SKM-1 (cell line): ENCODE data around the gene FEM1A.
"Not testable (repeated sequence)": the region's sequence is repeated elsewhere in the genome, so short reads cannot be mapped to it uniquely, and the experiment has no call there.

ENCODE experiments used
- DNase-seq: peaks from one replicate; lab custom pipeline; 2025; ENCODE audit not compliant: unreplicated experiment; lab: John Stamatoyannopoulos, UW

The FEM1A gene

DNA sequence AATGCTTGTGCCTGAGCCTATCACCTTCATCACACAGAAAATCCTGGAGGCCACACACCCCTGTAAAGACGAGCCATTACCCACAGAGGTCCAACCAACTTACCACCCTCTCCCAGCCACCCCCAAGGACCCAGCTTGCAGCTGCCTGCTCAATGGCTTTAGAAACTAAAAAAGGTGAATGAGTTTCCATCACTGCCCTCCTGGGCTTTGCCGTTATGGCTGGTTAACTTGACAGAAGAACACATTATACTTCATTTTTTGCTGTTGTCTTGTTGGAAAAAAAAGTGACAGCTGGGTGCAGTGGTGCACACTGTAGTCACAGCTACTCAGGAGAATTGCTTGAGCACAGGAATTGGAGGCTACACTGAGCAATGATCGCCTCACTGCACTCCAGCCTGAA lies 17.4 kb upstream of the FEM1A start:
- DNase-seq, result no peak

DNA sequence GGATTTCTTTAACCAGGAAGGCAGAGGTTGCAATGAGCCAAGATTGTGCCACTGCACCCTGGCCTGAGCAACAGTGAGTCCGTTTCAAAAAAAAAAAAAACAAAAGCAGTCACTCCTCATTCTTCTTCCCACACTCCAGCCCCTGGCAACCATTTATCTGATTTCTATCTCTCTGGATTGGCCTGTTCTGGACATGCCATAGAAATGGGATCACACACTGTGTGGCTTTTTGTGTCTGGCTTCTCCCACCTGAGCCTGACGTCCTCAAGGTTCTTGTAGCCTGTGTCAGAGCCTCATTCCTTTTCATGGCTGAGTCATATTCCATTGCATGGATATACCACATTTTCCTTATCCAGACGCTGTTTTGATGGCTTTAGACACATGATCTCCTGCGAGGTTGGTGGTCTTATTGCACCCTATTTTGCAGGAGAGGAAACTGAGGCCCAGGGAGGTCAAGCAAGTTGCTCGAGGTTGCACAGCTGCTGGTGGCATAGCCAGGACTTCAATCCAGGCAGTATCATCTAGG lies 15.8 kb upstream of the FEM1A start:
- DNase-seq, result no peak

DNA sequence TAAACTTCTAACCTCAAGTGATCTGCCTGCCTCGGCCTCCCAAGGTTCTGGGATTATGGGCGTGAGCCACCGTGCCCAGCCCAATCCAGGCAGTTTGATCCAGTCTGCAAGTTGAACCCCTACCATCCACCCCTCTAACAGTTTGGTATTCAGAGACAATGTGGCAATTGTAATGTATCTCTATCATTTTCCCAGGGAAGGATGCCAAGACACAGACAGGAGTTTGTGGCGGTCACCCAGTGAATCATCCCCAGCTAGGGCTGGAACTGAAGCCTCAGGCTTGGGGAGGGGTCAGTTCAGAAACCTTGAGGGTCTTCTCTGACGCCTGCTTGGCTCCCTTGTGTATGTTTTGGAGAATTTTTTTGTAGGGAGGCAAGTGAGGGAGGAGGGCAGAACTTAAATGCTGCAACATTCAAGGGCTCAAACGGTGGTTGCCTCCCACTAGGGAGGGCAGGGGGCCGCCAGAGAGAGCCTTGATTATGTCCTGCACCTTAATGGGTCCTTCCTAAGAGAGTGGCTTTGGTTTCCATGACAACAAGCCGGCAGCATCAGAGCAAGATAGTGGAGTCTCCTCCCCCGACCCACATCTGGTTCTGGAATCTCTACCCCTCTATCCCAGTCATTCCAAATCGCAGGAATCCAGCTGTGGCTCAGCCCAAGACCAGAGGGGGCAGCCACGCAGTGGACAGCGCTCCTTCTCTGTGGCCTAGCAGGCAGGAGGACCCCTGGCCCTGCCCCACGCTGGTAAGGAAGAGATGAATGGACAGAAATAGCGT lies 14.9 kb upstream of the FEM1A start:
- DNase-seq, result no peak

- DNase-seq, result not testable (repeated sequence)
Observed at GRCh38 chr19:4778124-4778523, 13.4 kb upstream of the FEM1A start.

DNA sequence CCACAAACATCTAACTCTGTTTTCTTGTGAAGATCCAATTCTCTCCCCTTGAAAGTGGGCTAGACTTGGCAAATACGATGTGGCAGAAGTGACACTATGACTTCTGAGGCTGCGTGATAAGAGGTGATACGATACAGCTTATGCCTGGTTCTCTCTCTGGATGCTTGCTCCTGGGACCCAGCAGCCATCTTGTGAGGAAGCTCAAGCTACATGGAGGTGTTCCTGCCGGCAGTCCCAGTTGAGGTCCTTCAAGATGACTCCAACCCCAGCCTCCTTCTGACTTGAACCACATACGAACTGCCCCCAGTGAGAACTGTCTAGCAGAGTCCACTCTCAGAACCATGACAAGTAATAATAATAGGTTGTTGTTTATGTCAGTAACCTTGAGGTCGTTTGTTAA lies 10.7 kb upstream of the FEM1A start:
- DNase-seq, result no peak

DNA sequence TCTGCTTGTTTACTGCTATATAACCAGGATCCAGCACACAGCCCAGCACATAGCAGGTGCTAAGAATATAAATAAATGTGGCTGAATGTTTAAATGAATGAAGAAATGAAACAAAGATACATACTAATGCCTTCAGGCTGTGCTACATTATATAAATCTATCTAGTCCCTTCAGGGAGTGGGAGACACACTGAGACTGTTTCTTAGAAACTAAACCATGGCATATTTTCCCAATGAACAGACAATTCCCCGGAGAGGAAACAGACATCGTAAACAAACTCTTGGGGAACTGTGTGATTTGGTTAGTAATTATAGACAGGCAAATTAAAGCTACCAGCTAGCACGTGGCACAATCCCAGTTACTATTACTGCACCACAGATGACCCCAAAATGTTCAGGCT lies 9.7 kb upstream of the FEM1A start:
- DNase-seq, result no peak

DNA sequence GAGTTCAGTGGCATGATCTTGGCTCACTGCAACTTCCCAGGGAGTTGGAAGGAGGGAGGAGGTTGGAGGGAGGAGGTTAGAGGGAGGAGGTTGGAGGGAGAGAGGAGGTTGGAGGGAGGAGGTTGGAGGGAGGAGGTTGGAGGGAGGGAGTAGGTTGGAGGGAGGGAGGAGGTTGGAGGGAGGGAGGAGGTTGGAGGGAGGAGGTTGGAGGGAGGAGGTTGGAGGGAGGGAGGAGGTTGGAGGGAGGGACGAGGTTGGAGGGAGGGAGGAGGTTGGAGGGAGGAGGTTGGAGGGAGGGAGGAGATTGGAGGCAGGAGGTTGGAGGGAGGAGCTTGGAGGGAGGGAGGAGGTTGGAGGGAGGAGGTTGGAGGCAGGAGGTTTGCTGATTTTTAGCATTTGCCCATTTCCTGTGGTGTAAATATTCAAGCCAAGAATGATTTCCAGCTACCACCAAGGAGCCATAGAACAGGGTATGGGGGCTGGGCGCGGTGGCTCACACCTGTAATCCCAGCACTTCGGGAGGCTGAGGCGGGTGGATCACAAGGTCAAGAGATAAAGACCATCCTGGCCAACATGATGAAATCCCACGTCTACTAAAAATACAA lies 5.0 kb upstream of the FEM1A start:
- not testable (repeated sequence) for DNase-seq

DNA sequence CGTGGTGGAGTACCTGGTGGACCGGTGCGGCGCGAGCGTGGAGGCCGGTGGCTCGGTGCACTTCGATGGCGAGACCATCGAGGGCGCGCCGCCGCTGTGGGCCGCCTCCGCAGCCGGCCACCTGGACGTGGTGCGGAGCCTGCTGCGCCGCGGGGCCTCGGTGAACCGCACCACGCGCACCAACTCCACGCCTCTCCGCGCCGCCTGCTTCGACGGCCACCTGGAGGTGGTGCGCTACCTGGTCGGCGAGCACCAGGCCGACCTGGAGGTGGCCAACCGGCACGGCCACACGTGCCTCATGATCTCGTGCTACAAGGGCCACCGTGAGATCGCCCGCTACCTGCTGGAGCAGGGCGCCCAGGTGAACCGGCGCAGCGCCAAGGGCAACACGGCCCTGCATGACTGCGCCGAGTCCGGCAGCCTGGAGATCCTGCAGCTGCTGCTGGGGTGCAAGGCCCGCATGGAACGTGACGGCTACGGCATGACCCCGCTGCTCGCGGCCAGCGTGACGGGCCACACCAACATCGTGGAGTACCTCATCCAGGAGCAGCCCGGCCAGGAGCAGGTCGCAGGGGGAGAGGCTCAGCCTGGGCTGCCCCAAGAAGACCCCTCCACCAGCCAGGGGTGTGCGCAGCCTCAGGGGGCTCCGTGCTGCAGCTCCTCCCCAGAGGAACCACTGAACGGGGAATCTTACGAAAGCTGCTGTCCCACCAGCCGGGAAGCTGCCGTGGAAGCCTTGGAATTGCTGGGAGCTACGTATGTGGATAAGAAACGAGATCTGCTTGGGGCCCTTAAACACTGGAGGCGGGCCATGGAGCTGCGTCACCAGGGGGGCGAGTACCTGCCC lies 708 bp downstream of the FEM1A start:
- DNase-seq, result not testable (repeated sequence)

DNA sequence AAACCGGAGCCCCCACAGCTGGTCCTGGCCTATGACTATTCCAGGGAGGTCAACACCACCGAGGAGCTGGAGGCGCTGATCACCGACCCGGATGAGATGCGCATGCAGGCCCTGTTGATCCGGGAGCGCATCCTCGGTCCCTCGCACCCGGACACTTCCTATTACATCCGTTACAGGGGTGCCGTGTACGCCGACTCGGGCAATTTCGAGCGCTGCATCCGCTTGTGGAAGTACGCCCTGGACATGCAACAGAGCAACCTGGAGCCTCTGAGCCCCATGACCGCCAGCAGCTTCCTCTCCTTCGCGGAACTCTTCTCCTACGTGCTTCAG lies 1.3 kb downstream of the FEM1A start:
- not testable (repeated sequence) for DNase-seq

- DNase-seq, result not testable (repeated sequence)
Observed at GRCh38 chr19:4793278-4793677, 1.7 kb downstream of the FEM1A start.

- DNase-seq, result no peak
Observed at GRCh38 chr19:4794971-4795370, 3.4 kb downstream of the FEM1A start.

GRCh38 chr19:4795400-4795799 lies 3.9 kb downstream of the FEM1A start:
- no peak for DNase-seq

DNA sequence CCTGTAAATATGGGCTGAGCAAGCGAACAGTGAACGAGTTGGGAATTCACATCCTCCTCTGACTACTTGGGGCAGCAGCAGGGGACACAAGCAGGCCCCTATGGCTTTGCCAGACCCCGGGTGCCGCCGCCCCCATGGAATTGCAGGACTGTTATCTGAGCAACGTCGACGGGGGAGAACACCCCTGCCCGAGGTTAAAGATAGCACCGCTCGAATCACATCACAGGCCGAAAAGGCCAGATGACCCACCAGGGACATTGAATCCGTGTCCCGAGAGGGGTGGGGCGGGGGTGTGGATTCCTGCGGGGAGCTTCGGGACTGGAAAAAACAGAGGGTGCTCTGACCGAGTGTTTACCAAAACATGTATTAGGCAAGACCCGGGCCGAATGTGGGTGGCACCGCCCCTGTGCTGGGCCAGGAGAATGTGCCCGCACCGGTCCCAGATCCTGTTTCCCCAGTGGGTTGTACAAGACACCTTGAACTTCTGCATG lies 9.1 kb downstream of the FEM1A start:
- DNase-seq, result no peak

GRCh38 chr19:4801085-4801619 lies 9.6 kb downstream of the FEM1A start:
- DNase-seq, result no peak

DNA sequence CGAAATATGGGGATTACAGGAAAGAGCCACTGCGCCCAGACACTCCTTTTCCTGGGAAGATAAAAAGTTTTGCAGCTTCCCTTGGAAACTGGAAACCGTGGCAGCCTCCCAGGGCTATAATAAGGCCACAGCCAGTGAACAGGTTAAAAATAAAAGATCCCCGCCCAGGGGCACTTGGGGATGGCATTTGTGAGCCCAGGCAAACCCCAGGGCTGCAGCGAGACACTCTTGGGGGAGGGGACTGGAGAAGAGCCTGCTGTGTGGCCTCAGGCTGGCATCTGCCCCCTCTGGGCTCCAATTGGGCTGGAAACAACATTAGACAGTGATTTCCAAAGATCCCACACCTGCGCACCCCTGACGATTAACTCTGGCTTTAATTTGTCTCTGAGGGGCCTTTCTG lies 11.2 kb downstream of the FEM1A start:
- no peak for DNase-seq

DNA sequence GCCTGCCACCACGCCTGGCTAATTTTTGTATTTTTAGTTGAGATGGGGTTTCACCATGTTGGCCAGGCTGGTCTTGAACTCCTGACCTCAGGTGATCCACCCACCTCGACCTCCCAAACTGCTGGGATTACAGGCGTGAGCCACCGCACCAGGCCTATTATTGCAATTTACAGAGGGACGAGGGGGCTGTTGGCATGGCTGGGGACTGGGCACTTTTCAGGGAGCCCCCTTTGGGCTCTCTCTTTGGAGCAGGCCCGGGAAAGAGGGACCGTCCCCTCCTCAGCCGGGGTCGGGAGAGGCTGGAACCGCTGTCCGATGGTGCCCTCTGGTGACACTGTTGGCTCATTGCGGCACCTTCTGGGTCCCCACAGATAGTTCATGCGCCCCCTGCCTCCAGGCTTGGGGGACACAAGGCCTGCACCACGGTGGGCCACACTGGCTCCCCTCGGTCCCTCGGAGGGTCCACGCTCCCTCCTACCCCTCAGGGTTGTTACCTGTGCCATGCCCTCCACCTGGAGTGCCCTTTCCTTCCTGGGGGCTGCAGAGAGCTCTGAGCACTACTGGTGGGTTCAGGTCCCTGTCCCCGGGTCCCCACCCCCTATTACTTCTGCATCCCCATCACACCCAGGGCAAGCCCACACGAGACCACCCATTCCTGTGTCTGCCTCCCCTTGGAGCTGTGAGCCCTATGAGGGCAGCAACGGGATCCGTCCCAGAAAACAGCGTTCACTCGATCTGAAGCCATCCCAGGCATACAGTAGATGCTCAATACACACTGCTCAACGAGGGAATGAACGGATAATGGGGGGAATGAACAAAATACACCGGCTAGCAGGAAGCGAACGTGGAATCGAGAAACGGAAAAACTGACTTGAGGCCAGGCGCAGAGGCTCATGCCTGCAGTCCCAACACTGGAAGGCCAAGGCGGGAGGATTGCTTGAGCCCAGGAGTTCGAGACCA lies 12.5 kb downstream of the FEM1A start:
- DNase-seq, result peak; percentile 2

- not testable (repeated sequence) for DNase-seq
Observed at GRCh38 chr19:4805140-4805539, 13.6 kb downstream of the FEM1A start.

DNA sequence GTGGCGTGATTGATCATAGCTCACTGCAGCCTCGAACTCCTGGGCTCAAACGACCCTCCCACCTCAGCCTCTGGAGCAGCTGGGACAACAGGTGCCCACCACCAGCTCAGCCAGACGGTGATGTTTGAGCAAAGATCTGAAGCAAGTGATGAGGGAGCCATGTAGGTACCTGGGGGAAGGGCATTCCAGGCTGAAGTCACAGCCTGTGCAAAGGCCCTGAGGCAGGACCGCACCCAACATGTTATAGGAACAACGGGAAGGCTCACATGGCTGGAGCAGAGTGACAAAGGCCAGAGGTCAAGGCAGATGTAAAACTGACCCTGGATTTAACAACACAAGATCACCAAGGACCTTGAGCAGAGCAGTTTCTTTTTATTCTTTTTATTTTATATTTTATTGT lies 14.8 kb downstream of the FEM1A start:
- DNase-seq, result no peak

DNA sequence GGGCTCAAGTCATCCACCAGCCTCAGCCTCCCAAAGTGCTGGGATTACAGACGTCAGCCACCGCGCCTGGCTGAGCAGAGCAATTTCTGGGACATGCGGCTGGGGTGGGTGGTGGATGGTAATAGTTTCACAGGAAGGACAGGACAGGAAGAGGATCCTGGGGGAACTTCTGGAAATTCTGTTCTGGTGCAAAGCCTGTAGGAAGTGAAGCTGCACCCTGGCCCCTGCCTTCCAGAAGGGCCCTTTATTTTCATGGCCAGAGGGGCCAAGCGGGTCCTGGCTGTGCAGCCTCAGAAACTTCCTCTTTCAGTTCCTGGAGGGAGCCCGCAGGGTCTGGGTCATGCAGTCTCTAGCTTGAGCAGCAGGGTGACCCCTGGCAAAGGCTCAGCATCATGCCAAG lies 15.7 kb downstream of the FEM1A start:
- DNase-seq, result peak; percentile 60
